Mucosa of rectum (tissue), 2 donors: ENCODE data around the gene MRPL34.

Experiments
- H3K27ac ChIP-seq, 2 donors: one replicate each; pipeline ENCODE4 v1.7.0; 2013; ENCODE audit warnings: inconsistent platforms in 2 of 2, low read depth in 2 of 2, low read length in 2 of 2
- H3K27me3 ChIP-seq, 2 donors: one replicate each; pipeline ENCODE4 v1.7.0; 2013; ENCODE audit warnings: low read length in 2 of 2; ENCODE audit not compliant: control insufficient read depth in 2 of 2, insufficient read depth in 2 of 2
- H3K36me3 ChIP-seq, 2 donors: one replicate each; pipeline ENCODE4 v1.7.0; 2013; ENCODE audit warnings: low read length in 2 of 2; ENCODE audit not compliant: control insufficient read depth in 2 of 2, insufficient read depth in 2 of 2
- H3K4me1 ChIP-seq, 2 donors: one replicate each; pipeline ENCODE4 v1.7.0; 2013; ENCODE audit warnings: low read length in 2 of 2, mild to moderate bottlenecking in 1 of 2; ENCODE audit not compliant: control insufficient read depth in 2 of 2, insufficient read depth in 2 of 2
- H3K4me3 ChIP-seq, 2 donors: one replicate each; pipeline ENCODE4 v1.7.0; 2013; ENCODE audit warnings: low read length in 2 of 2
- H3K9ac ChIP-seq, 2 donors: one replicate each; pipeline ENCODE4 v1.7.0; 2013; ENCODE audit warnings: low read length in 2 of 2, low read depth in 1 of 2, mild to moderate bottlenecking in 1 of 2
- H3K9me3 ChIP-seq, 2 donors: one replicate each; pipeline ENCODE4 v1.7.0; 2013; ENCODE audit warnings: low read length in 2 of 2; ENCODE audit not compliant: control insufficient read depth in 2 of 2
- donor health status: healthy.
- donor health status: Normal muscosa, but diverticular disease.

Gene MRPL34

DNA sequence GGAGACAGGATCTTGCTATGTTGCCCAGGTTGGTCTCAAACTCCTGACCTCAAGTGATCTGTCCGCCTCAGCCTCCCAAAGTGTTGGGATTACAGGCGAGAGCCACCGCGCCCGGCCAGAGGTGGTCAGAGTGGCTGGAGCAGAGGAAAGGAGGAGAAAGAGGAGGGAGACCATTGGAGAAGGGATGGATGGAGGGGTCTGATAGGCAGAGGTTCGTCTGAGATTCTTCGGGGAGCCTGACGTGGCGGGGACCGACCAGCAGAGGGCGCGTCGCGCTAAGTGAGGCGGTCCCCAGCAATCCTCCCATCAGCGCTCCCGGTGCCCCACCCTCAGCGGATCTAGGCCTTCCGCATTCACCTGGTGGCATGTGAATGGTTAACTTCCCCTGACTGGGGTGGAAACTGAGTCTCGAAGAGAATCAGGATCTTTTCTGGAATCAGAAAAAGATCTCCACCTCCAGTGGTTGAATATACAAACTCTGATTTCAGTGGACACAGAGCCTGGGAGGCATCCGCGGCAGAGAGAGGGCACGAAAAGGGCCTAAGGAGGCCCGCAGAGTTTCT lies 40.5 kb downstream of the MRPL34 start:
- peaks cover 5 to 6% of the 10 kb centered on the region in 2 donors for H3K27me3 ChIP-seq
- H3K4me1 ChIP-seq: peaks cover 0 to 3% of the 10 kb centered on the region in 2 donors
- no peak overlapping the region for H3K4me3 ChIP-seq
- no peak overlapping the region for H3K9ac ChIP-seq
- H3K36me3 ChIP-seq: peaks cover 0 to 3% of the 10 kb centered on the region in 2 donors
- no peaks in the 10 kb centered on the region for H3K9me3 ChIP-seq
- H3K27ac ChIP-seq: no peak overlapping the region

DNA sequence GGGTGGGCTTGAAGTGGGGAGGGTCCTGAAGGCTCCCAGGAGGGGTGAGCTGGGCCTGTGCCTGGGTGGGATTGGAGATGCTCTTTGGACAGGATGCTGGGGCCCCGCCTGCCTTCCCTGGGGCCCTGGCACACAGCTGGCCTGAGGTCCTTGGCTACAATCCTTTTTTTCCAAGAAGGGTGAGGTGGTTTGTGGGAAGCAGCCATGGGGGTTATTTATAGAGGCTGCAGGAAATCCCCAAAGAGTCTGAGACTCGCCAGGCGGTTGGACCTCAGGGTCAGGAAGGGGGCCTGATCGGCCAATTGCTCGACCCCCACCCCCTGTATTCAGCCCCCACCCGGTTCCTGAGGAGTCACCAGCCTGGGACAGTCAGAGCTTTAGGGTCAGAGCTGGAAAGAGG lies 41.7 kb downstream of the MRPL34 start:
- Histone ChIP-seq H3K36me3 (no peaks in the 10 kb centered on the region), H3K4me3 (no peak overlapping the region), H3K27me3 (peaks cover 5 to 6% of the 10 kb centered on the region in 2 donors), H3K4me1 (peaks cover 0 to 3% of the 10 kb centered on the region in 2 donors), H3K9me3 (no peaks in the 10 kb centered on the region), H3K9ac (no peak overlapping the region), H3K27ac (no peak overlapping the region)

DNA sequence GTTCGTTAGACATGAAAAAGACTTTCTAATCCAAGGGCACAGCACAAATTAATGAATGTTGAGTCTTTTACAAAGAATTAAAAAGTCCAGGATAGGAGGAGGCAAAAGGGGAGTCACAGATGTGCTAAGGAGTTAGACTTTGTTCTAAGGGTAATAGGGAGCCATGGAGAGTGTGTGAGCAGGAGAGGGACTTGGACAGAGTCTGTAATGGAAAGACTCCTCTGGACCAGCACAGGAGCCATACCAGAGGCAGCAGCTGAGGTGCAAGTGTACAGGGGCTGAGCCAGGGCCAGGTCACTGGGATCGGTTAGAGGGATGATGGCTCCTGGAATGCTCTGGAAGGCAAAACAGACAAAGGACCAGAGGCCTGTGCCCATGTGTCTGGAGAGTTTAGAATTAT lies 42.2 kb downstream of the MRPL34 start:
- Histone ChIP-seq H3K9me3 (no peaks in the 10 kb centered on the region), H3K27me3 (peaks cover 5 to 6% of the 10 kb centered on the region in 2 donors), H3K4me1 (peaks cover 0 to 3% of the 10 kb centered on the region in 2 donors), H3K4me3 (no peak overlapping the region), H3K27ac (no peak overlapping the region), H3K9ac (no peak overlapping the region), H3K36me3 (no peaks in the 10 kb centered on the region)

DNA sequence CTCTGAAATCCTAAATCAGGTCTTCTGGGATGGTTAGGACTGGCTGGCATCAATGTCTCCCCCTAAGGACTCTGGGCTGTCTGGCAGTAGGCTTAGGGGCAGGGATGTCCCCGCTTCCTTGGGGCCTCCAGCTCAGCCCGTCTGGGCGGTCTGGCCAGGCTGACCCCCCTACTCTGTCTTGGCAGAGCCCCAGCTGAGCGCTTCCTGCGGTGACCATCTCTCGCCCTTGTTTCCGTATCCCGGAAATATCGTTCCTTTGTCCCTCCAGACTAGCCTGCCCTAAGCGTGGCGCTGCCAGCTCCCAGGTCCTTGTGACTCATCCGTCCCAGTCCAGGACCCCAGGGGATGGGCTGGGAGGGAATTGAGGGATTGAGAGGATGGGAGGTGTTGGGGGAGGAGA lies 43.0 kb downstream of the MRPL34 start:
- no peak overlapping the region for H3K4me3 ChIP-seq
- no peaks in the 10 kb centered on the region for H3K36me3 ChIP-seq
- H3K9me3 ChIP-seq: no peaks in the 10 kb centered on the region
- peaks cover 5 to 6% of the 10 kb centered on the region in 2 donors for H3K27me3 ChIP-seq
- peaks cover 0 to 3% of the 10 kb centered on the region in 2 donors for H3K4me1 ChIP-seq
- peak overlapping the region in 1 of 2 donors; percentile 31 for H3K27ac ChIP-seq
- no peak overlapping the region for H3K9ac ChIP-seq

DNA sequence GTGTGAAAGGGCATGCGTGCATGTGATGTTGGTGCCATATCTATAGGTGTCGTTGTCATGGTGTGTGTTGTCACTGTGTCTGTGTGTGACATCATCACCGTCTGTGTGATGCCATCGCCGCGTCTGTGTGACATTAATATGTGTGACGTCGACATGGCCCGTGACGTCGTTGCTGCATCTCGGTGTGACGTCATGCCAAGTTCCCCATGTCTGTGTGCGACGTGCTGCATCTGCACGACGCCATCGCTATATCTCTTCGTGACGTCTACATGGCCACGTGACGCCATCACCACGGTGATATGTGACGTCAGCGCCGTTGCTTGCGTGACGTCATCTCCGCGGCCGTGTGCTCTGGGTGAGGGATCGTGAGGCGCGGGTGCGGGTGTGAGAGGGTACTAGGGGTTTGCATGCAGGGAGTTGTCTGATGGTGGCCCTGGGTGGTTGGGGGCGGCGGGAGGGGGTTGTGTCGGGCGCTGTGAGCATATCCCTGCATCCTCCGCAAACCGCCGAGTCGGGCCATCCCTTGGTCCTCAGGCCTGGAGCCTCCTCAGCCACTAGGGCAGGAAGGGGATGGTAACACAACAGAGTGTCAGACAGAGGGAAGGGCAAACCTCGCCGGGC lies 46.3 kb downstream of the MRPL34 start:
- no peak overlapping the region for H3K4me3 ChIP-seq
- H3K36me3 ChIP-seq: no peaks in the 10 kb centered on the region
- no peak overlapping the region for H3K27ac ChIP-seq
- H3K27me3 ChIP-seq: peaks cover 5 to 6% of the 10 kb centered on the region in 2 donors
- peaks cover 0 to 3% of the 10 kb centered on the region in 2 donors for H3K4me1 ChIP-seq
- no peaks in the 10 kb centered on the region for H3K9me3 ChIP-seq
- H3K9ac ChIP-seq: no peak overlapping the region

DNA sequence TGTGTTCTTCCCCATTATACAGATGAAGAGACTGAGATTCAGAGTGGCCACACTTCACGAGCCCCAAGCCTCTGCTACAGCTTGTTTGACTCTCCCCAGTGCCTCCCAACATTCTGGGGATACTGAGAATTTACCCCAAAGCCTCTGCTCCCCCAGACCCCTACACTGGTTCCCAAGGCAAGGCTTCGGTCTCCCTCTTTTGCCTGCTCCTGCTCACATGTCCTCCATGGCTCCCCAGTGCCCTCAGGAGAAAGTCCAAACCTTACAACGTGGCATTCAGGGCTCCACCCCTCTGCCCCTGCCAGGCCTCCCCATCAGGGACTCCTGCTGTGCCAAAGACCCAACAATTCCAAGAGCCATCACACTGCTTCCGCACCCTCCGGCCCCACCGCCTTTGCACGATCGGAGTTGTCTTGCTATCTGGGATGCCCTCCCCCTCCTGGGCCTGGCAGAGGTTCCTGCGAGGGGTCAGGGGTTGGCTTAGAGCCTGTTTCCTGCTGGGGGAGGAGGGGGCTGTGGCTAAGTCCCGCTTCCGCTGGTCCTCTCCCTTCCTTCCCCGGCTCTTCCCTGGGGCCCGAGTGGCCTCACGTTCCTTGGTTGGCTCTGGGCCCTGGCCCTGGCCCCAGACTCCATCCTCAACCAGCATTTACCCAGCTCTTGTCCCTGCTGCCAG lies 47.1 kb downstream of the MRPL34 start:
- H3K27me3 ChIP-seq: peaks cover 5 to 6% of the 10 kb centered on the region in 2 donors
- H3K4me3 ChIP-seq: no peak overlapping the region
- no peaks in the 10 kb centered on the region for H3K36me3 ChIP-seq
- no peaks in the 10 kb centered on the region for H3K9me3 ChIP-seq
- H3K4me1 ChIP-seq: peaks cover 0 to 3% of the 10 kb centered on the region in 2 donors
- H3K27ac ChIP-seq: no peak overlapping the region
- no peak overlapping the region for H3K9ac ChIP-seq

DNA sequence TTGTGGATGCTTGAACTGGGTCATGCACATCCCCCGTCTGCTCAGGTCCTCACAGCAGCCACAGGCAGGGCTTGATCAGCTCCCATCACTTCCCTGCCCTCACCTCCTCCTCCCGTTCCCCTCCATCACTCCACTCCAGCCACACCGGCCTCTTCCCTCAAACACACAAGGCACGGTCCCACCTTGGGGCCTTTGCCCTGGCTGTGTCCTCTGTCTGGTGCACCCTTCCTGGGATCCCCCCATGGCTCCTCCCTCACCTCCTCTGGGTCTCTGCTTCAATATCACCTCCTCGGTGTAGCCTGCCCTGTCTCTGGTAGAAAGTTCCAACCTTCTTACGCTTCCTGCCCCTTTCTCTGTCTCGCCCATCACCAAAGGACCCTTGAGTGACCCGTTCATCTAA lies 47.7 kb downstream of the MRPL34 start:
- Histone ChIP-seq H3K9me3 (no peaks in the 10 kb centered on the region), H3K4me1 (peaks cover 0 to 3% of the 10 kb centered on the region in 2 donors), H3K27ac (no peak overlapping the region), H3K27me3 (peaks cover 5 to 6% of the 10 kb centered on the region in 2 donors), H3K9ac (no peak overlapping the region), H3K4me3 (no peak overlapping the region), H3K36me3 (no peaks in the 10 kb centered on the region)
